Measurements from ENCODE around the gene HTR1E.
"Not testable (repeated sequence)": the region's sequence is repeated elsewhere in the genome, so short reads cannot be mapped to it uniquely, and the experiment has no call there.

HTR1E gene

DNA sequence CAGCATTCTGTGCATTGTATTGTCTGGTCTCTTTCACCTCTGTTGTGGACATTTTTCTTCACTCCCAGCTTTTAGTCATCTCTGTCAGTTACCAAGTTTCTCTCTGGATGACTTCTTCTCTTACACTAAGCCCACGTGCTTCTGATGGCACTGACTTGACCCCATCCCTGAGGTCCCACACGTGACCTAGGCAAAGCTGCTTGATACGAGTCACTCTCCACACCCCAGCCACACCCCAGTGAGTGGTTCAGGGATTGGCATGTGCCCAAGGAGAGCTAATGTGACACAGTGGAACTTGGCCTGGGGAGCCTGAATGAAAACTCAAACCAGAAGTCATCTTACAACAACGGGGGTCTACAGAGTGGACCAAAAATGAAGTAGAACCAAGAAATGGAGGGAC lies 32.2 kb downstream of the HTR1E start:
- in situ Hi-C loops (cut with MboI; ENCODE audit: low sequenced_read_pairs), result no loop called here

DNA sequence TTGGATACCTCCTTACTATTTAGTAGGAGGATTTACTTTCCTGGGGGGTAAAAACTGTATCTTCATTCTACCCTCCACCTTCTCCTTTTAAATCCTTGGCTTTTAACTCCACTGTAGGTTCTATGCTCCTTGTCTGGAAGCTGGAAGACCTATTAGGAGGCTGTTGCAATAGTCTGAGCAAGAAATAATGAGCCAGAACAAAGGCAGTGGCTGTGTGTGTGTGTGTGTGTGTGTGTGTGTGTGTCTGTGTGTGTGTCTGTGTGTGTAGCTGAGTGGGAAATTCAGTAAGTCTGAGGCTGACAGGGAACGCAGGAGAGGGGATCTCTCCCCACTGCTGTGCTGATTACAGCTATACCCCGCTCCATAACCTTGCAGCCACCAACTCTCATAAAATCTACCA lies 35.8 kb downstream of the HTR1E start:
- in situ Hi-C loops (cut with MboI; ENCODE audit: low sequenced_read_pairs), result no loop called here

DNA sequence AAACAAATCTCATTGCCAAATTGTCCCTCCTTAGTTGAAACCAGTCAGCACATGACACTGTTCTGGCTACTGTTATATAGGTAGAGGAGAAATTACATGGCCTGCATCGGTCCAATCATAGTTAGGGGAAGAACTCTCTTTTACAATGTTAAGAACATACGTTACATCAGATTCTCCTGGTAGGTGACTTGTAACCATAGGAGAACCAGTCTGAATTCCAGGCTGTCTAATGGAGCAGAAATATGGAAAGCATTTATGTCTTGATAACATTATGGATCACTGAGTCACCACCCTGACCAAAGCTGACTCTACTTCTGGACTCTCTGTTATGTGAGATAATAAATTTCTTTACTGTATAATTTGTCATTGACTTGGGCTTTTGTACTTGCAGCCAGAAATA lies 40.9 kb downstream of the HTR1E start:
- in situ Hi-C loops (cut with MboI; ENCODE audit: low sequenced_read_pairs), result no loop called here

DNA sequence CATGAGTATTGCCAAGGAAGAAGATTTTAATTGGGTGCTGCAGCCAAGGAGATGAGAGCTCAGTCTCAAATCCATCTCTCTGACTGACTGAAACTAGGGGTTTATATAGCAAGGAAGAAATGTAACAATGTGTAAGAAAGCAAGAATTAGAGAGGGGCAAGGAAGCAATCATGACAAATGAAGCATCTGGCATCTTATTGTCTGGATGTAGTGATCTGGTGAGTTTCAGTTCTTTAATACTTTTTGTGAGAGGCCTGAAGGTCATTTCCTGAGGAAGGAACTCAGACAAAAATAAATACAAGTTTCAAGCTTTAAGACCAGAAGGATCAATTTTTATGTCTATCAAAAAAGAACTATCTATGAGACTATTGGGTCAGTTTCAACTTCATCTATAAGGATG lies 64.2 kb downstream of the HTR1E start:
- in situ Hi-C loops (cut with MboI; ENCODE audit: low sequenced_read_pairs), result no loop called here

DNA sequence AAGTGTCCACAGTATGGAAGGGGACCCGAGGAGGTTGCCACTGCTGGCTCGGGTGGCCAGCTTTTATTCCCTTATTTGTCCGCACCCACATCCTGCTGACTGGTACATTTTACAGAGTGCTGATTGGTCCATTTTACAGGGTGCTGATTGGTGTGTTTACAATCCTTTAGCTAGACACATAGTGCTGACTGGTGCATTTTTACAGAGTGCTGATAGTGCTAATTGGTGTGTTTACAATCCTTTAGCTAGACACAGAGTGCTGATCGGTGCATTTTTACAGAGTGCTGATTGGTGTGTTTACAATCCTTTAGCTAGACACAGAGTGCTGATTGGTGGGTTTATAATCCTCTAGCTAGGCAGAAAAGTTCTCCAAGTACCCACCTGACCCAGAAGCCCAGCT lies 65.1 kb downstream of the HTR1E start:
- in situ Hi-C loops (cut with MboI; ENCODE audit: low sequenced_read_pairs), result not testable (repeated sequence)

DNA sequence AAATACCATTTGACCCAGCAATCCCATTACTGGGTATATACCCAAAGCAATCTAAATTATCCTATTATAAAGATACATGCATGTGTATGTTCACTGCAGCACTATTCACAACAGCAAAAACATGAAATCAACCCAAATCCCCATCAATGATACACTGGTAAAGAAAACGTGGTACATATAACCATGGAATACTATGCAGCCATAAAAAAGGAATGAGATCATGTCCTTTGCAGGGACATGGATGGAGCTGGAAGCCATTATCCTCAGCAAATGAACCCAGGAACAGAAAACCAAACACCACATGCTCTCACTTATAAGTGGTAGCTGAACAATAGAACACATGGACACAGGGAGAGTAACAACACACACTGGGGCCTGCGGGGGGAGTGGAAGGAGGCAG lies 69.2 kb downstream of the HTR1E start:
- in situ Hi-C loops (cut with MboI; ENCODE audit: low sequenced_read_pairs), result not testable (repeated sequence)

DNA sequence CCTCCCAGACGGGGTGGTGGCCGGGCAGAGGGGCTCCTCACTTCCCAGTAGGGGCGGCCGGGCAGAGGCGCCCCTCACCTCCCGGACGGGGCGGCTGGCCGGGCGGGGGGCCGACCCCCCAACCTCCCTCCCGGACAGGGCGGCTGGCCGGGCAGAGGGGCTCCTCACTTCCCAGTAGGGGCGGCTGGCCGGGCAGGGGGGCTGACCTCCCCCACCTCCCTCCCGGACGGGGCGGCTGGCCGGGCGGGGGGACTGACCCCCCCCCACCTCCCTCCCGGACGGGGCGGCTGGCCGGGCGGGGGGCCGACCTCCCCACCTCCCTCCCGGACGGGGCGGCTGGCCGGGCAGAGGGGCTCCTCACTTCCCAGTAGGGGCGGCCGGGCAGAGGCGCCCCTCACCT lies 72.3 kb downstream of the HTR1E start:
- in situ Hi-C loops (cut with MboI; ENCODE audit: low sequenced_read_pairs), result not testable (repeated sequence)

DNA sequence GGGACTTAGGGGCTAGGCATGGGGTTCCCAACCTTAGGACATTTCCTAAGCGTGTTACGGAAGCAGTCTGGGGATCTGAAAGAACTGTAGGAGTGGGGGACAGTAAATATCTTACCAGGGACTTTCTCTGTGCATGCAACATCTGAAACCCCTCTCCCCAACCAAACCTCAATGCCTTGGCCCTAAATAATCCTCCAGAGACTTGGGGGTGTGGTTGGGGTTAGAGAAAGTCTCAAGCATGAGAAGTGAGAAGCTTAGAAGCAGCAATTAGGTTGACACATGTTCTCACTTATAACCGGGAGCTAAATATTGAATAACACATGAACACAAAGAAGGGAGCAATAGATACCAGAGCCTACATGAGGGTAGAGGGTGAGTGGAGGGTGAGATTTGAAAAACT lies 74.7 kb downstream of the HTR1E start:
- in situ Hi-C loops (cut with MboI; ENCODE audit: low sequenced_read_pairs), result no loop called here

DNA sequence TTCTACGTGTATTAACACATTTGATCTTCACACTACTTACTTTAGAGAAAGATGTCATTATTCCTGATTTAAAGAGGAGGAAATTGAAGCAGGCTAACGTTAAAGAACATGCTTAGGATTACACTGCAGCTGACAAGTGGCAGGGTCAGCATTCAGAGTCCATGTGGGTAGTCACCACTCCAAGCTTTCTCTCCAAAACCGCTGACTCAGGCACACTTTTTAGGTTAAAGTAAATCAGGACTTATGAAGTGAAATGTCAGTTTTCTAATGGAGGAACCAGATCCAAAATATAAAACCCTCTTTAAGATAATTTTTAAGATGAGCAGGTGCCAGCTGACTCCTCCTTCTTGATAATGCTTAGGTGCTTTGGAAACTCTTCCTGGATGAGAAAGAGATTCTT lies 75.4 kb downstream of the HTR1E start:
- in situ Hi-C loops (cut with MboI; ENCODE audit: low sequenced_read_pairs), result no loop called here

DNA sequence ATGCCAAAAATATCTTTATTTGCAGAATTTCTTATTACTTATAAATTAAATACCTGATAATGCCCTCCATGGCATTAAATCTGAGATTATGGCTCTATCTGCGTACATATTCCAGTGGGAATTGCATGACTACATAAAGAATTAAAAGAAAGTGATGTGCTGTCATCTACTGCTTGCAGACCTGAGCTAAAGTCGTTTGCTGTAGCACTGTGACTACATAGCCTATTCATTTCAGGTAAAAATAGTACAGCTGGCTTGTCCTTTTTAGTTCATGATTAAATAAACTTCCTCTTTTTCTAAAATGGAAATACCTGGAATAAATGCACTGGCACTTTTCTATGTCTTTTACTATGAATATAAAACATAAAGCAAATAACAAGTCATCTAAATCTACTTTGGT lies 79.4 kb downstream of the HTR1E start:
- in situ Hi-C loops (cut with MboI; ENCODE audit: low sequenced_read_pairs), result no loop called here

DNA sequence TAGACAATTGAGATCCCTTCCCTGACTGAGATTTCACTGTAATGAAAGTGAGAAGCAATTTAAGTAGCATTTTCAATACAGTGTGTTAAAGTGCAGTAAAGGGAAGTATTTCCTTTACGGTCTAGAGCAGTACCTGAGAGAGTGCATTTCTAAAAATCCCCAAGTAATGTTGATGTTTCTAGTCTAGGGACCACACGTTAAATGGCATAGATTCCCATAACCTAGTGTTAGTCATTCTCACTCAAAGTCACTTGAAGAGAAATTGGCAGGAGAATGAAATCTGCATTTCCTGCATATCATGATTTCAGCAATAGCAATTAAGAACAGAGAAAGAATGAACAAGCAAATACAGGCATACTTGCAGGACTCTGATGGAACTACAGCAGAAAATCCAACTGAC lies 89.7 kb downstream of the HTR1E start:
- in situ Hi-C loops (cut with MboI; ENCODE audit: low sequenced_read_pairs), result no loop called here

DNA sequence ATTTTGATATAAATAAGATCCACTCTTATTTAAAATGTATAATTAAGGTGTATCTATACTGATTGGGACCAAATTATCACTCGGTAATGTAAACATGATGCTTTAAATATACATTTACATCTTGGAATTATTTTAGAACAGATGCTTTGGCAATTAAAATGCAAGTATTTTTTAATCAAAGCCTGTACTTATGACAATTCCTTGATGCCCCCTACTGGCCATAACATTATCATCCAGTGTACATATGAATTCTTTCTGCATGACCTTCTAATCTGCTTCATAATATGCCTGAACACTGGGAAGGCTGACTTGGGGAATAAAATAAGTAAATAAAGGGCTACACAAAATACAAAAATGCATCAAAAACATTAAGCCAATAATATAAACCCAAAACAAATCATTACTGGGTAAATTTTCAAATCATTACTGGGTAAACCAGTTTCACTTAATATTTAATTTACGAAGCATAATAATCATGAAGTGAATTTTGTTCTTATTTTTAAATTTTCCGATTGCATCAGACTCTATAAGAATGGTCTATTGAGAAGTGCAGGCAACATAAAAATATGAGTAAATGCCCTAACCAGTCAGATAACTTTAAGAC lies 92.5 kb downstream of the HTR1E start:
- in situ Hi-C loops (cut with MboI; ENCODE audit: low sequenced_read_pairs), result no loop called here

DNA sequence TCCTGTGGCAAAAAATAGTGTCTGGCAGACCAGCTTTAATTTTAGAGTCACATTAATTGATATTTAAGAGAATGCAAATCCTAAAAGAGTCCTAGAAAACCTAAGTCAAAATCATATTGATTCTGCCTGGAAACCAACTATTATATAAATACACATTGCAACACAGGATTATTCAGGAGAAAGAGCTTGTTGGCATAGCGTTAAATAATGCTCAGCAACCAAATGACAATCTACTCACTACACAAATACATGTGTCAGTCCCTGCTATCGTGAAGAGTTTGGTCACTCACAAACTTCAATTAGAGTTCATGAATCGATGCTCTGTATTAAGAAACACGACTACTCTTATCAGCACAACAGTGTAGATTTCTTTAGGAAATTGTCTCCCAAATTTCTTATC lies 103.4 kb downstream of the HTR1E start:
- in situ Hi-C loops (cut with MboI; ENCODE audit: low sequenced_read_pairs), result no loop called here

DNA sequence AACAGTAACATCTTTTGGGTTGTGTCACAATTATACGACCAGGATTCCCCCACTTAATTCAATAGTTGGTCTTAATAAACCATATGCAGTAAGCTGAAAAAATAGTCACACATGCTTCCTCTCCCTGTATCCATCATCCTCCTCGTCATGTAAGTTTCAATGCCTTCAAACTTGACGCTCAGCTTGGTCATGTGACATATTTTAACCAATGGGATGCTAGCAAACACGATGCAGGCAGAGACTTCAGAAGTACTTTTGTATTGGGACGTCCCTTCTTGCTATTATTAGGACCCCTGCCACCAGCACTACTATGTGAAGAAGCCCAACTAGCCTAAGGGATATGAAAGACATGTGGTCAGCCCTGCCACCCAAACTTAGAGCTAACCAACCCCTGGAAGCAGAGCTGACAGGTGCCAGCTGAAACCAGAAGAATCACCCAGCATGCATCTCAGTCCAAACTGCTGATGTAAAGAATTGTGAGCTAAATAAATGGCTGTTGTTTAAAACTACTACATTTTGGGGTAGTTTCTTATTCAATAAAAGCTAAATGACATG lies 108.3 kb downstream of the HTR1E start:
- in situ Hi-C loops (cut with MboI; ENCODE audit: low sequenced_read_pairs), result no loop called here

DNA sequence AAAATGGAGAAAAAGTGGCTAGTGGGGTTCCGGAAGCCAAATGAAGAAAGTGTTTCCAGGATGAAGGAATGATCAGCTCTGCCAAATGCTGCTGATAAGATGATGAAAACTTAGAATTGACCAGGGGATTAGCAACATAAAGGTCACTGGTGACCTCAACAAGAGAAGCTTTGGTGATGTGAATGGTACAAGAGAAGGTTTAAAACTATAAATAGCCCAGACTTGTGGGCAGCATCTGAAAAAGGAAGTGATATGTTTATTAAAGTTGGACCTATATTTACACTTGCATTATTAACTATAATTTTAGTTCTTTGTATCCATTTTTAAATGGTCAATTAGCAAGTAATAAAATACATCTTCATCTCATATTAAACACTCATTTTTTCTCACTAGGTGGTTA lies 112.5 kb downstream of the HTR1E start:
- in situ Hi-C loops (cut with MboI; ENCODE audit: low sequenced_read_pairs), result no loop called here

DNA sequence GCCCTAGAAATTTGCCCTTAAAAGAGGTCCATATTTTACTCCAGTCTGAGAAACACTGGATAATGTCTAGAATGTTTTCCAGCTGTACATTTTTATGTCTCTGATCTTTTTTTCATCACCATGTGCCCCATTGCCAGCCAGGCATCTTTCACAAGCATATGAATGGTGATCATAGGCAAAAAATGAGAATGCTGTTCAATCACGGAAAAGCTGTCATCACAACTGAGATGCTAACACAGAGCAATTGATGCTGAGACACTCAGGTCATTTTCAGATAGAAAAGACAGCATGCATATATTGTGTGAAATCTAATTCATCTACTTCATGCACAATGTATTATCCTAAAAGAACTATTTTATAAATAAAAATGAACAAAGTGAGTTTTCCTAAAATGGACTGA lies 116.0 kb downstream of the HTR1E start:
- in situ Hi-C loops (cut with MboI; ENCODE audit: low sequenced_read_pairs), result no loop called here

DNA sequence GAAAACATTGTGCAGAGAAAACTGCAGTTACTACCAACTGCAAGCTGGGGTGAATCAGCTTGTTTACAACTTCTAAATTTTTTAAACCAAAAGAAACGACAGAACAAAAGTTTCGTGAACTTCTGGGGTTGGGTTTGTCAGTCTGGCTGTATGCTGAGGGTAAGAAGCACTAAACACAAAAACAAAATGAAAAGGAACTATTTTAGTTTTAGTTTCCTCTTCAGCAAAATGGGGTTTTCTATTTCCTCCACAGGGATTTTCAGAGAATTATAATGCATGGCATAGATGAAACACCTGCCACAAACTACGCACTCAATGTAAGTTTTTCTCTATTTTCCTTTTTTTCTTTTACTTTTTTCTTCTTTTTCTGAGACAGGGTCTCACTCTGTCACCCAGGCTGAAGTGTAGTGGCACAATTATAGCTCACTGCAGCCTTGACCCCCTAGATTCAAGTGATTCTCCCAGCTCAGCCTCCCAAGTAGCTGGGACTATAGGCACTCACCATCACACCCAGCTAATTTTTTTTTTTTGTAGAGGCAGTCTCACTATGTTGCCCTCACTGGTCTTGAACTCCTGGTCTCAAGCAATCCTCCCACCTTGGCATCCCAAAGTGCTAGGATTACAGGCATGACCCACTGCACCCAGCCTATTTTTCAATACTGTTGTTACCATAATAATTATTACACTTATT lies 117.0 kb downstream of the HTR1E start:
- in situ Hi-C loops (cut with MboI; ENCODE audit: low sequenced_read_pairs), result no loop called here

DNA sequence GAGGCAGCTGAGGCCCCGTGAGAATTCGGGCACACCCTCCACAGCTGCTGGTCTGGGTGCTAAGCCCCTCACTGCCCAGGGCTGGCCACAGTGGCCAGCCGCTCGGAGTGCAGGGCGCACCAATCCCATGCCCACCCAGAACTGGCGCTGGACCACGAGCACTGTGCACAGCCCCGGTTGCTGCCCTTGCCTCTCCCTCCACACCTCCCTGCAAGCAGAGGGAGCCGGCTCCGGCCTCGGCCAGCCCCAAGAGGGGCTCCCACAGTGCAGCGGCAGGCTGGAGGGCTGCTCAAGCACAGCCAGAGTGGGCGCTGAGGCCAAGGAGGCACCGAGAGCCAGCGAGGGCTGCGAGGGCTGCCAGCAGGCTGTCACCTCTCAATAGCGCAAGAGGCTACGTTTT lies 122.6 kb downstream of the HTR1E start:
- in situ Hi-C loops (cut with MboI; ENCODE audit: low sequenced_read_pairs), result no loop called here

DNA sequence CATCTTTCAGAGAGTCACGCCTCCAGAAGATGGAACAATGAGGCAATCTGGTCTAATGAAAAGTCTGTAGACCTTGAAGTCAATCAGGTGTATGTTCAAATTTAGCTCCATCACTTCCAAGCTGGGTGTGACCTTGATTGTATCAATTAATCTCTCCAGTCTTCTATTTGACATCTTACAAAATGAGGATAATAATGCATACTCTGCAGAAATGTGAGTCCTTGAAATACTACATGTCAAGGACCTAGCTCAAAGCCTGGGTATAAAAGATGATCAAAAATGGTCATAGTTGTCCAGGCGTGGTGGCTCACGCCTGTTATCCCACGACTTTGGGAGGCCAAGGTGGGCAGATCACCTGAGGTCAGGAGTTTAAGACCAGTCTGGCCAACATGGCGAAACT lies 127.8 kb downstream of the HTR1E start:
- in situ Hi-C loops (cut with MboI; ENCODE audit: low sequenced_read_pairs), result no loop called here
